Tibial nerve (tissue), 4 donors: ENCODE measurements around the gene SRSF3.

Source experiments
- CTCF ChIP-seq, 5 experiments: fragments of 200-600 bp in 3 of 5; fragments of 450-650 bp in 2 of 5; sonication (generic) in 3 of 5; IDR thresholded peaks; one replicate each; pipeline ENCODE4 v1.5.1; 2016 to 2019; ENCODE audit warnings: antibody characterized with exemption in 5 of 5, mild to moderate bottlenecking in 3 of 5, moderate library complexity in 2 of 5
- EP300 ChIP-seq, 2 donors: sonication (generic); formaldehyde crosslinking; IDR thresholded peaks; one replicate each; pipeline ENCODE4 v1.6.1; 2017; ENCODE audit warnings: antibody characterized with exemption in 2 of 2, mild to moderate bottlenecking in 1 of 2
- POLR2A ChIP-seq, 2 donors: fragments of 450-650 bp; IDR thresholded peaks; one replicate each; pipeline ENCODE4 v1.6.1; 2017; ENCODE audit warnings: antibody characterized with exemption in 2 of 2, mild to moderate bottlenecking in 2 of 2, moderate library complexity in 2 of 2

- TF ChIP-seq CTCF (IDR thresholded peaks at IDR 0.05) (no peak), POLR2A (IDR thresholded peaks at IDR 0.05) (peak in 1 of 2 donors; percentile 29), EP300 (IDR thresholded peaks at IDR 0.05) (peak in 1 of 2 donors; percentile 60)
These were observed 868 bp downstream of the SRSF3 start for GRCh38 chr6:36594816-36595643.
